ENCODE data around the gene CCNI2. TPM values are rescaled to one million over a fixed set of nuclear protein-coding genes. Genes with fewer than 3 reads are reported as not detected.
"Not testable (repeated sequence)": the region's sequence is repeated elsewhere in the genome, so short reads cannot be mapped to it uniquely, and the experiment has no call there.

The CCNI2 gene
- total RNA-seq, 1 donor from 2014 or later: not detected

GRCh38 chr5:132779961-132780360, 32.7 kb downstream of the CCNI2 start:
- DNase-seq (ENCODE audit: low read depth): no peak

DNA sequence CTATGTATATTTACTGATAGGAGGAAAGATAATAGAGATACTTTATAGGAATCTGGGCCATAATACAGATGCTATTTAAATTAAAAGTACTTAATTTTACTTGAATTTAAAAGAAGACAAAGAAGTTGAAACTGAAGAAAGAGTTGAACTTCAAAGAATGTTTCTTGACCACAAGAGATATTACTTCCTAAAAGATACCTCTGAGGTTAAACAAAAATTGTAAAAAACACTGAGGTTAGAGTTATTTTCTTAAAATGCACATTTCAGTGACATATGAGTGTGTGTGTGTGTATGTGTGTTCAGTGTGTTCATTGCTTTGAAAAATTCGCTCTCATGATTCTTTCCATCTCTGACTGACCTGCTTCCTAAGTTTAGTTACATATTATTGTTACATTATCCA, 33.4 kb downstream of the CCNI2 start:
- DNase-seq (ENCODE audit: low read depth): no peak

DNA sequence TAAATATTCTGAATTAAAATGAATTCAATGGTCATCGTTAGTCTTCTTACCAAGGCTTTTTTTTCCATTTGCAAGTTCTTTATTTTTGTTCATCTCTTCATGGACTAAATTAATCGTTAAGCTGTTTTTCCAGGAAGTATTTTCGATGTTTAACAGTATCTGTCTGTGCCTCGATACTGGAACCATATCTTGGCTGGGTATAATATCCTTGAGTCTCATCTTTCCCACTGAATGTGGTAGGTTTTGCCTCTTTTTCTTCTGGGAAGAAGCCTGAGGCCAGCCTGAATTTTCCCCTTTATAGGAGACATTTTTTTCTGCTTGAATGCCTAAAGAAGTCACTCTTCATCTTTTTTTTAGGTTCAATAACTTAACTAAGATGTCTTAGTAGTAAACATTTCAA, 33.8 kb downstream of the CCNI2 start:
- no peak for DNase-seq (ENCODE audit: low read depth)

DNA sequence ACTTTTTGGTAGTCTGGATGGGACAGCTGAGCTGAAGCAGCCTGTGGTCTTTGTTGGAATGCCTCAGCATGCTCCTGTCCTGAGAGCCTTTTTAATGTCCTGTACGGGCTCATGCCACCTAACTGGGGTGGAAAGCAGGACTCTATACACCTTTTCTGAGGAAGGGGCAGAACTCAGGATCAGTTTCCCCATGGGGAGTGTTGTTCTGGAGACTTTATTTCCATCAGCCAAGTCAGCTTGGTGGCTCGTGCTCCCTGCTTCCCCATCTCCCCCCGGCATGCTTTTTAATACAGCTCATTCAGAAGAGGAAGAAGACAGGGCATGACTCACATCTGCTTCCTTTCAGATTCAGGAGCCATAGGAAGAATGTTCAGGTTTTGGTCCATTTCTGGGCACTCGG, 34.9 kb downstream of the CCNI2 start:
- DNase-seq (ENCODE audit: low read depth): no peak

DNA sequence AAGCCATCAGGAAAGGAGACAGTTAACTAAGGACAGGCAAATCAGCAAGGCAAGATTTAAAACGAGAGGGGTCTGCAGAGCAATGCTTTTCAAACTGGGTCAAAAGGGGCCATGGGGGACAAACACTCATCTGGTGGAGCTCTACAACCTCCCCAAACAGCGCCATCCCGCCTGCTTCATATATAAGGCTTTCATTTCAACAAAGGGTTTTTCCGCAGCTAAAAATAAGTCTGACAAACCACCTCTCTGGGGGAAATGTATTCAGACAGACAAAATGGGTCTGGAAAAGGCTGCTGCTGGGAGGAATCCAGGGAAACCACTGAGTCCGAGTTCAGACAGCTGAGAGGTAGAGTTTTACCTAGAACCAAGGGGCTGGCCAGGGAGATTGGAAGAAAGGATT, 38.1 kb downstream of the CCNI2 start:
- no peak for DNase-seq (ENCODE audit: low read depth)

GRCh38 chr5:132785864-132786263, 38.6 kb downstream of the CCNI2 start:
- DNase-seq (ENCODE audit: low read depth): no peak

GRCh38 chr5:132787076-132787475, 39.9 kb downstream of the CCNI2 start:
- DNase-seq (ENCODE audit: low read depth): no peak

DNA sequence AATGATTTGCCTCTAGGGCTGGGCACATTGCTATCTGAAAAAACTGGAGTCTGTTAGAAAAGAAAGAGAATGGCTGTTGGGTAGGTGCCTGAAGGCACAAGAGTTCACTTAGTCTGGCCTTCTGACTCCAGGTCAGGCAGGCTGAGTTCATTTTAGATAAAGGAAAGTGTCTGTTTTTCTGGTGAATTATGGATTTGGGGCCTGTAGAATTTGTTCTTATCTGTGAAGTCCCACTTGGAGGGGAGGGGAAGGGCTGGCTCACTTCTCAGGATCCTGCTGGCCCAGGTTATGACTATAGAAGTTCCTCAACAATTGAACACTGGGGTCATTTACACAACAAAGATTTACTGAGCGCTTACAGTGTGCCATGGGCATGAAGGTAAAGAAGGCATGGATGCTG, 41.3 kb downstream of the CCNI2 start:
- no peak for DNase-seq (ENCODE audit: low read depth)

- DNase-seq (ENCODE audit: low read depth): no peak
These were observed 42.0 kb downstream of the CCNI2 start for GRCh38 chr5:132788990-132789886.

GRCh38 chr5:132790201-132790865, 43.1 kb downstream of the CCNI2 start:
- no peak for DNase-seq (ENCODE audit: low read depth)

DNA sequence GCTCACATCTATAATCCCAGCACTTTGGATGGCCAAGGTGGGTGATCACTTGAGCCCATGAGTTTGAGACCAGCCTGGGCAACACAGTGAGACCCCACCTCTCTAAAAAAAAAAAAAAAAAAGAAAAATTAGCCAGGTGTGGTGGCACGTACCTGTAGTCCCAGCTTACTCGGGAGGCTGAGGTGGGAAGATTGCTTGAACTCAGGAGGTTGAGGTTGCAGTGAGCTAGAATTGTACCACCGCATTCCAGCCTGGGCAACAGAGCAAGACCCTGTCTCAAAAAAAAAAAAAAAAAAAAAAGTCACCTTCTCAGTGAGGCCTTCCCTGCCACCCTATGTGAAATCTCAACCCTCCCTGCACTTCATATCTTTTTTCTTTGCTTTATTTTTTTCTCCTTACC, 43.8 kb downstream of the CCNI2 start:
- DNase-seq (ENCODE audit: low read depth): no peak

- no peak for DNase-seq (ENCODE audit: low read depth)
These were observed 50.4 kb downstream of the CCNI2 start for GRCh38 chr5:132797651-132798050.

DNA sequence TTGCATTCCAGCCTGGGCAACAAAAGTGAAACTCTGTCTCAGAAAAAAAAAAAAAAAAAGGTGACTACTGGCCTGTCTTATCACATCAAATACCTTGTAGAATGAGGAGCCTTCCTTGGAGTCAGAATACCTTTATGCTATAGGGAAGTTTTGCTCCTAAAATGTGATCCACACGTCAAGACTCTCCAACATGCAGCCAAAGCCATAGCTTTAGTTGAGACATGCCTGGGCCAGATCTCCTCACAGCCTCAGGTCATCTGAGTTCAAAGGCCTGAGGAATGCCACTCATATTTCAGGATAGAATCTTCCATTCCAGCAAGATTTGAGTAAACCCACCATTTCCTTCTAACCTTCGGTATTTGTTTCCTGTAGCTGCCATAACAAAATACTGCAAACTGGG, 52.2 kb downstream of the CCNI2 start:
- no peak for DNase-seq (ENCODE audit: low read depth)

- DNase-seq (ENCODE audit: low read depth): no peak
These were observed 53.3 kb downstream of the CCNI2 start for GRCh38 chr5:132800545-132800944.

DNA sequence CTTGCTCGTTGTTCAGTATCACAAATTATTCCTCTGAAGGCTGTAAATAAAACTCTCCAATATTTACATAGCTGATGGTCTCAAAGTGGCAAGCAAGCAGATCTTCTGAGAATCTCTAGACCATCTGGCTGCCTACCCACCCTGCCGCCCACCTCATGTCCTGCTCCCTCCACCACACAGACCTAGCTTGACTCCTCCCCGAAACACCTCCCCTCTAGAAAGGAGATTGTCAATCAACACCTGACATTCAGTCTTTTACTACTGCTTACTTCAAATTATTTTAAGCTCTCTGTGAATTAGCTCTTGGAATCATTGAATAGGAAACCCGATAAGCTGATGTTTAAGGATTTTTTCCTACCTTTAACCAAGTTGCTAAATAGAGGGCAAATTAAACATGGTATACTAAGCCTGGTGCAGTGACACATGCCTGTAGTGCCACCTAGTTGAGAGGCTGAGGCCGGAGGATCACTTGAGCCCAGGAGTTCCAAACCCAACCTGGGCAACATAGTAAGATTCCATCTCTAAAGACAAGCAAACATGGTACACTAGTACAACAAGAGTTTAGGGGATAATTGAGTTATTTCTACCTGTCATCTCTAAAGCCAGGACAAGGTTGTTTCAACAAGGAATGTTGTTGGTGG, 54.9 kb downstream of the CCNI2 start:
- DNase-seq (ENCODE audit: low read depth): no peak

DNA sequence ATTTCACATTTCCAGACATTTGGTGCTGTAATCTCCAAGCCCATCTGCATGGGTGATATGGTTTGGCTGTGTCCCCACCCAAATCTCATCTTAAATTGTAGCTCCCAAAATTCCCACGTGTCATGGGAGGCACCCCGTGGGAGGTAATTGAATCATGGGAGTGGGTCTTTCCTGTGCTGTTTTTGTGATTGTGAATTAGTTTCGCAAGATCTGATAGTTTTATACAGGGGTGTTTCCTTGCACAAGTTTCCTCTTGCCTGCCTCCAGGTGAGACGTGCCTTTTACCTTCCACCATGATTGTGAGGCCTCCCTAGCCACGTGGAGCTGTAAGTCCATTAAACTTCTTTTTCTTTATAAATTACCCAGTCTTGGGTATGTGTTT, 55.5 kb downstream of the CCNI2 start:
- DNase-seq (ENCODE audit: low read depth): not testable (repeated sequence)

Other genes with a start within 250 kb of the CCNI2 start
- gene IL5, start 203.9 kb upstream of the CCNI2 start, total RNA-seq: not detected in 2 replicates
- gene RAD50, start 190.4 kb upstream of the CCNI2 start, total RNA-seq: 21.0 and 25.9 TPM in 2 replicates
- gene IL13, start 89.3 kb upstream of the CCNI2 start, total RNA-seq: not detected in 2 replicates
- gene IL4, start 73.4 kb upstream of the CCNI2 start, total RNA-seq: not detected in 2 replicates
- 7.1 and 7.4 TPM in 2 replicates for gene KIF3A, start 9.9 kb upstream of the CCNI2 start, total RNA-seq
- 22.0 and 25.3 TPM in 2 replicates for gene SEPTIN8, start 29.8 kb downstream of the CCNI2 start, total RNA-seq
- gene SOWAHA, start 65.9 kb downstream of the CCNI2 start, total RNA-seq: 0.11 and 0.36 TPM in 2 replicates
- 7.7 and 10.0 TPM in 2 replicates for gene SHROOM1, start 83.2 kb downstream of the CCNI2 start, total RNA-seq
- 0.27 and 0.57 TPM in 2 replicates for gene GDF9, start 119.0 kb downstream of the CCNI2 start, total RNA-seq
- 99.8 and 134 TPM in 2 replicates for gene UQCRQ, start 119.2 kb downstream of the CCNI2 start, total RNA-seq
- 0.88 and 1.0 TPM in 2 replicates for gene LEAP2, start 126.2 kb downstream of the CCNI2 start, total RNA-seq
- gene AFF4, start 216.2 kb downstream of the CCNI2 start, total RNA-seq: 87.9 and 98.6 TPM in 2 replicates

All from myocyte (in vitro differentiated cells).